NCI-H446 (cell line): Measurements from ENCODE around the gene SPPL2A.
"Not testable (repeated sequence)": the region's sequence is repeated elsewhere in the genome, so short reads cannot be mapped to it uniquely, and the experiment has no call there.

ENCODE experiments used
- DNase-seq, 2 experiments: peaks; one replicate each; lab custom pipeline; 2025; lab: John Stamatoyannopoulos, UW

SPPL2A gene

GRCh38 chr15:50765195-50765967 is at the start of gene SPPL2A:
Gene SPPL2A, minus strand, starts transcription at chr15:50765706. Its CDS starts 173 bp downstream, at chr15:50765533.
- peak; percentile 26 to 77 for DNase-seq

- DNase-seq: no peak
These were observed 49.1 kb upstream of the SPPL2A start for GRCh38 chr15:50814634-50815033.

GRCh38 chr15:50813865-50814264 is 48.4 kb upstream of the SPPL2A start:
- no peak for DNase-seq

- DNase-seq: no peak
These were observed 47.6 kb upstream of the SPPL2A start for GRCh38 chr15:50813089-50813488.

- not testable (repeated sequence) for DNase-seq
These were observed 46.6 kb upstream of the SPPL2A start for GRCh38 chr15:50812181-50812506.

GRCh38 chr15:50811461-50812180 is 46.1 kb upstream of the SPPL2A start:
- DNase-seq: not testable (repeated sequence)

GRCh38 chr15:50810128-50810527 is 44.6 kb upstream of the SPPL2A start:
- DNase-seq: no peak

- DNase-seq: no peak
These were observed 43.2 kb upstream of the SPPL2A start for GRCh38 chr15:50808728-50809127.

GRCh38 chr15:50803479-50804180 is 38.1 kb upstream of the SPPL2A start:
- no peak for DNase-seq

- DNase-seq: no peak
These were observed 35.2 kb upstream of the SPPL2A start for GRCh38 chr15:50800715-50801114.

- DNase-seq: peak in 1 of 2 experiments; percentile 54
These were observed 33.2 kb upstream of the SPPL2A start for GRCh38 chr15:50798684-50799083.

- no peak for DNase-seq
These were observed 32.4 kb upstream of the SPPL2A start for GRCh38 chr15:50797926-50798325.

GRCh38 chr15:50791486-50791885 is 26.0 kb upstream of the SPPL2A start:
- no peak for DNase-seq

GRCh38 chr15:50790778-50791453 is 25.4 kb upstream of the SPPL2A start:
- no peak for DNase-seq

GRCh38 chr15:50786871-50787270 is 21.4 kb upstream of the SPPL2A start:
- DNase-seq: no peak

- no peak for DNase-seq
These were observed 20.9 kb upstream of the SPPL2A start for GRCh38 chr15:50786438-50786837.

- no peak for DNase-seq
These were observed 18.4 kb upstream of the SPPL2A start for GRCh38 chr15:50783895-50784294.

- no peak for DNase-seq
These were observed 17.9 kb upstream of the SPPL2A start for GRCh38 chr15:50783411-50783810.

GRCh38 chr15:50778086-50778485 is 12.6 kb upstream of the SPPL2A start:
- no peak for DNase-seq

GRCh38 chr15:50777042-50777441 is 11.5 kb upstream of the SPPL2A start:
- DNase-seq: no peak

- no peak for DNase-seq
These were observed 8.9 kb upstream of the SPPL2A start for GRCh38 chr15:50774450-50774849.

- DNase-seq: no peak
These were observed 7.9 kb upstream of the SPPL2A start for GRCh38 chr15:50773389-50773788.
